GM23248 (cell line): ENCODE results near the gene SFMBT2. TPM values are rescaled to one million over a fixed set of nuclear protein-coding genes. Genes with fewer than 3 reads are reported as not detected.

Experiments
- DNase-seq: peaks from one replicate; pipeline ENCODE4 v3.0.0-alpha.2; 2015
- H2AFZ ChIP-seq: fragments of 200-600 bp; sonication (generic); 2 replicates; pipeline ENCODE4 v1.6.1; 2016; ENCODE audit warnings: antibody characterized with exemption
- H3F3A ChIP-seq: fragments of 200-600 bp; sonication (generic); 2 replicates; pipeline ENCODE4 v1.6.1; 2016; ENCODE audit warnings: mild to moderate bottlenecking, antibody characterized with exemption, mixed run types; ENCODE audit not compliant: insufficient read depth
- H3K27ac ChIP-seq: fragments of 200-600 bp; sonication (generic); 2 replicates; pipeline ENCODE4 v1.5.1; 2016; ENCODE audit warnings: mild to moderate bottlenecking
- H3K27me3 ChIP-seq: fragments of 200-600 bp; sonication (generic); replicated peaks from 2 replicates; pipeline ENCODE4 v1.6.1; 2016; ENCODE audit warnings: mild to moderate bottlenecking; ENCODE audit not compliant: insufficient read depth
- H3K36me3 ChIP-seq: fragments of 200-600 bp; sonication (generic); 2 replicates; pipeline ENCODE4 v1.6.1; 2016; ENCODE audit warnings: low read depth, mild to moderate bottlenecking
- H3K4me1 ChIP-seq: fragments of 200-600 bp; sonication (generic); 2 replicates; pipeline ENCODE4 v1.6.1; 2016; ENCODE audit warnings: mild to moderate bottlenecking; ENCODE audit not compliant: insufficient read depth
- H3K4me2 ChIP-seq: fragments of 200-600 bp; sonication (generic); one replicate; pipeline ENCODE4 v1.6.1; 2016; ENCODE audit warnings: mild to moderate bottlenecking; ENCODE audit not compliant: unreplicated experiment
- H3K4me3 ChIP-seq: fragments of 200-600 bp; sonication (generic); 2 replicates; pipeline ENCODE4 v1.5.1; 2016; ENCODE audit warnings: mild to moderate bottlenecking
- H3K79me2 ChIP-seq: fragments of 200-600 bp; sonication (generic); 2 replicates; pipeline ENCODE4 v1.6.1; 2016; ENCODE audit warnings: mild to moderate bottlenecking; ENCODE audit not compliant: insufficient read depth
- H3K9ac ChIP-seq: fragments of 200-600 bp; sonication (generic); 2 replicates; pipeline ENCODE4 v1.6.1; 2016; ENCODE audit warnings: mild to moderate bottlenecking
- H3K9me2 ChIP-seq: fragments of 200-600 bp; sonication (generic); 2 replicates; pipeline ENCODE4 v1.6.1; 2016; ENCODE audit warnings: mixed run types, mild to moderate bottlenecking, moderate library complexity; ENCODE audit not compliant: insufficient read depth
- H3K9me3 ChIP-seq: fragments of 200-600 bp; sonication (generic); one replicate; pipeline ENCODE4 v1.6.1; 2017; ENCODE audit warnings: low read depth
- H4K20me1 ChIP-seq: fragments of 200-600 bp; sonication (generic); 2 replicates; pipeline ENCODE4 v1.6.0; 2016; ENCODE audit not compliant: insufficient read depth
- EZH2 ChIP-seq: fragments of 200-600 bp; sonication (generic); IDR thresholded peaks from 2 replicates; pipeline ENCODE4 v1.6.1; 2018; ENCODE audit warnings: antibody characterized with exemption, mild to moderate bottlenecking; ENCODE audit not compliant: insufficient read depth, poor library complexity, severe bottlenecking
- EZH2phosphoT487 ChIP-seq: fragments of 200-600 bp; sonication (generic); IDR thresholded peaks from 2 replicates; pipeline ENCODE4 v1.6.1; 2018; ENCODE audit warnings: antibody characterized with exemption, moderate library complexity, mild to moderate bottlenecking, low read depth; ENCODE audit not compliant: insufficient read depth
- WGBS, 2 experiments: methylation state at CpG; one replicate each; pipeline ENCODE4 v1.1.6; 2015 to 2017; ENCODE audit warnings: low lambda C conversion rate in 2 of 2, low coverage in 1 of 2; ENCODE audit errors: missing lambda C conversion rate in 2 of 2; 5-methylcytosine and 5-hydroxymethylcytosine counted together
- in situ Hi-C: fragments of 300-500 bp; cut with MboI; formaldehyde crosslinking; loops from 2 replicates; pipeline ENCODE4 v1.15.0; 2020
- polyA plus RNA-seq: library from polyadenylated mRNA; unstranded; fragments of >200 nt; fragmentation: Nextera tagmentation; extraction: Ambion mirVana; gene quantifications from 2 replicates; pipeline ENCODE4 v1.2.1, GENCODE V29; 2016
- total RNA-seq: library from RNA; depleted of rRNA; stranded (reverse); fragments of >200 nt; shearing (Covaris generic); gene quantifications from 2 replicates; pipeline ENCODE4 v1.2.3, GENCODE V29; 2014

The SFMBT2 gene
- total and polyA plus RNA-seq, 2 experiments from 2014 or later = 0.22 TPM; not detected in 1

- no peak for DNase-seq
- H3K79me2 ChIP-seq = no peaks in the 10 kb centered on the region
- WGBS, 2 experiments = 50 to 55% methylated on average over 1 of the region's 1 CpG
- H2AFZ ChIP-seq = no peak overlapping the region
- H3K27me3 ChIP-seq = 0 out of 2 replicates have a peak, but pooled peaks cover 5% of the 10 kb centered on the region
- H4K20me1 ChIP-seq = no peaks in the 10 kb centered on the region
- H3K36me3 ChIP-seq = no peaks in the 10 kb centered on the region
- TF ChIP-seq EZH2 (no peak), EZH2phosphoT487 (no peak)
- no peaks in the 10 kb centered on the region for H3K9me2 ChIP-seq
- in situ Hi-C loops = loop anchor here (25.0 kb wide), 2 partner anchors 741 to 966 kb away; no protein-coding TSS in a partner anchor
- no peaks in the 10 kb centered on the region for H3K4me1 ChIP-seq
- H3K27ac ChIP-seq = no peak overlapping the region
- H3K4me3 ChIP-seq = no peak overlapping the region
- H3F3A ChIP-seq = no peaks in the 10 kb centered on the region
- H3K4me2 ChIP-seq = no peak overlapping the region
- H3K9ac ChIP-seq = no peak overlapping the region
- H3K9me3 ChIP-seq = no peaks in the 10 kb centered on the region
Measured at GRCh38 chr10:7403620-7404019, 7.2 kb downstream of the SFMBT2 start.

- H3K9ac ChIP-seq = no peak overlapping the region
- no peaks in the 10 kb centered on the region for H3K36me3 ChIP-seq
- no peak overlapping the region for H2AFZ ChIP-seq
- no peaks in the 10 kb centered on the region for H4K20me1 ChIP-seq
- 77 to 79% methylated on average over 8 of the region's 8 CpGs for WGBS, 2 experiments
- no peaks in the 10 kb centered on the region for H3F3A ChIP-seq
- H3K9me3 ChIP-seq = no peaks in the 10 kb centered on the region
- H3K27ac ChIP-seq = no peak overlapping the region
- H3K4me2 ChIP-seq = no peak overlapping the region
- TF ChIP-seq EZH2 = no peak
- TF ChIP-seq EZH2phosphoT487 = no peak
- H3K4me3 ChIP-seq = no peak overlapping the region
- H3K79me2 ChIP-seq = no peaks in the 10 kb centered on the region
- no peaks in the 10 kb centered on the region for H3K4me1 ChIP-seq
- no peaks in the 10 kb centered on the region for H3K9me2 ChIP-seq
- no peak for DNase-seq
- in situ Hi-C loops = loop anchor here (25.0 kb wide), 2 partner anchors 739 to 964 kb away; no protein-coding TSS in a partner anchor
- H3K27me3 ChIP-seq = no peaks in the 10 kb centered on the region
Measured at GRCh38 chr10:7401782-7402181, 9.1 kb downstream of the SFMBT2 start.

GRCh38 chr10:7401156-7401555, 9.7 kb downstream of the SFMBT2 start:
- 77 to 81% methylated on average over 6 of the region's 6 CpGs for WGBS, 2 experiments
- Histone ChIP-seq H2AFZ (no peak overlapping the region), H3K4me3 (no peak overlapping the region), H3K9me2 (no peaks in the 10 kb centered on the region), H3K27ac (no peak overlapping the region), H3K27me3 (no peaks in the 10 kb centered on the region), H3K36me3 (no peaks in the 10 kb centered on the region), H3K4me1 (no peaks in the 10 kb centered on the region), H3K9ac (no peak overlapping the region), H3K4me2 (no peak overlapping the region), H3K79me2 (no peaks in the 10 kb centered on the region), H3F3A (no peaks in the 10 kb centered on the region), H3K9me3 (no peaks in the 10 kb centered on the region), H4K20me1 (no peaks in the 10 kb centered on the region)
- TF ChIP-seq EZH2phosphoT487 (no peak), EZH2 (no peak)
- in situ Hi-C loops = loop anchor here (25.0 kb wide), 2 partner anchors 739 to 964 kb away; no protein-coding TSS in a partner anchor
- DNase-seq = no peak

GRCh38 chr10:7400068-7400715, 10.6 kb downstream of the SFMBT2 start:
- H3K79me2 ChIP-seq = no peaks in the 10 kb centered on the region
- DNase-seq = no peak
- WGBS, 2 experiments = 70 to 71% methylated on average over 10 of the region's 10 CpGs
- no peaks in the 10 kb centered on the region for H4K20me1 ChIP-seq
- H3K9ac ChIP-seq = no peak overlapping the region
- no peaks in the 10 kb centered on the region for H3K9me3 ChIP-seq
- H3K4me2 ChIP-seq = no peak overlapping the region
- no peaks in the 10 kb centered on the region for H3K36me3 ChIP-seq
- in situ Hi-C loops = loop anchor here (25.0 kb wide), 2 partner anchors 738 to 963 kb away; no protein-coding TSS in a partner anchor
- no peak overlapping the region for H3K27ac ChIP-seq
- H2AFZ ChIP-seq = no peak overlapping the region
- H3K27me3 ChIP-seq = no peaks in the 10 kb centered on the region
- no peaks in the 10 kb centered on the region for H3K4me1 ChIP-seq
- H3F3A ChIP-seq = no peaks in the 10 kb centered on the region
- TF ChIP-seq EZH2phosphoT487 (no peak), EZH2 (no peak)
- H3K4me3 ChIP-seq = no peak overlapping the region
- H3K9me2 ChIP-seq = no peaks in the 10 kb centered on the region
